OCI-LY1 (cell line): Measurements from ENCODE around the gene RPP14.

Experiments used
- H2AFZ ChIP-seq: fragments of 200-600 bp; sonication (generic), shearing (Covaris generic); 2 replicates; pipeline ENCODE4 v1.6.0; 2014; ENCODE audit warnings: antibody characterized with exemption, mild to moderate bottlenecking, low read length
- H3F3A ChIP-seq: fragments of 200-600 bp; sonication (generic), shearing (Covaris generic); 2 replicates; pipeline ENCODE4 v1.6.0; 2014; ENCODE audit warnings: mild to moderate bottlenecking, antibody characterized with exemption, low read length, moderate library complexity; ENCODE audit not compliant: insufficient read depth
- H3K27ac ChIP-seq: fragments of 200-600 bp; sonication (generic); 2 replicates; pipeline ENCODE4 v1.5.1; 2014; ENCODE audit warnings: low read length, mixed run types, mild to moderate bottlenecking, low read depth; ENCODE audit not compliant: poor library complexity, severe bottlenecking
- H3K27me3 ChIP-seq: fragments of 200-600 bp; sonication (generic); 2 replicates; pipeline ENCODE4 v1.6.0; 2014; ENCODE audit warnings: antibody characterized with exemption, mild to moderate bottlenecking, low read length, moderate library complexity; ENCODE audit not compliant: insufficient read depth
- H3K36me3 ChIP-seq: fragments of 200-600 bp; sonication (generic); 2 replicates; pipeline ENCODE4 v1.6.1; 2014; ENCODE audit warnings: mild to moderate bottlenecking, antibody characterized with exemption, low read length, moderate library complexity, mixed read lengths; ENCODE audit not compliant: insufficient read depth
- H3K4me1 ChIP-seq: fragments of 200-600 bp; sonication (generic); 2 replicates; pipeline ENCODE4 v1.5.1; 2014; ENCODE audit warnings: mild to moderate bottlenecking, low read length, moderate library complexity; ENCODE audit not compliant: insufficient read depth, severe bottlenecking
- H3K4me2 ChIP-seq: fragments of 200-600 bp; sonication (generic), shearing (Covaris generic); 2 replicates; pipeline ENCODE4 v1.6.1; 2014; ENCODE audit warnings: low read length
- H3K4me3 ChIP-seq: fragments of 200-600 bp; sonication (generic); 2 replicates; pipeline ENCODE4 v1.5.1; 2014; ENCODE audit warnings: low read length, low read depth, mild to moderate bottlenecking, mixed read lengths; ENCODE audit not compliant: poor library complexity, severe bottlenecking
- H3K79me2 ChIP-seq: fragments of 200-600 bp; shearing (Covaris generic); 2 replicates; pipeline ENCODE4 v1.6.1; 2016; ENCODE audit warnings: mixed run types, low read length, mixed read lengths; ENCODE audit not compliant: insufficient read depth
- H3K9ac ChIP-seq: fragments of 200-600 bp; sonication (generic), shearing (Covaris generic); 2 replicates; pipeline ENCODE4 v1.6.1; 2014; ENCODE audit warnings: mild to moderate bottlenecking, low read length, mixed read lengths
- H3K9me2 ChIP-seq: fragments of 200-600 bp; sonication (generic), shearing (Covaris generic); 2 replicates; pipeline ENCODE4 v1.6.1; 2014; ENCODE audit warnings: low read depth, mild to moderate bottlenecking, low read length, mixed read lengths
- H3K9me3 ChIP-seq: fragments of 200-600 bp; shearing (Covaris generic); 2 replicates; pipeline ENCODE4 v1.6.1; 2014; ENCODE audit warnings: low read length, mixed read lengths
- H4K20me1 ChIP-seq: fragments of 200-600 bp; sonication (generic), shearing (Covaris generic); 2 replicates; pipeline ENCODE4 v1.6.0; 2016; ENCODE audit warnings: mild to moderate bottlenecking, low read length; ENCODE audit not compliant: insufficient read depth
- CTCF ChIP-seq: fragments of 200-600 bp; sonication (generic), shearing (Covaris generic); IDR thresholded peaks from 2 replicates; pipeline ENCODE4 v1.5.1; 2017; ENCODE audit warnings: mild to moderate bottlenecking, antibody characterized with exemption, low read length, moderate library complexity, mixed read lengths
- EZH2 ChIP-seq: fragments of 200-600 bp; sonication (generic), shearing (Covaris generic); IDR thresholded peaks from 2 replicates; pipeline ENCODE4 v1.8.0; 2017; ENCODE audit warnings: borderline replicate concordance, mixed run types, mild to moderate bottlenecking, antibody characterized with exemption, low read length, moderate library complexity, mixed read lengths

RPP14 gene

GRCh38 chr3:58366699-58367098 is 60.7 kb downstream of the RPP14 start:
- no peaks in the 10 kb centered on the region for H3K9me3 ChIP-seq
- H3K4me2 ChIP-seq: no peak overlapping the region
- H3K27me3 ChIP-seq: no peaks in the 10 kb centered on the region
- TF ChIP-seq CTCF: no peak
- TF ChIP-seq EZH2: no peak
- H3K79me2 ChIP-seq: peaks cover 92% of the 10 kb centered on the region
- H3K9ac ChIP-seq: no peak overlapping the region
- no peaks in the 10 kb centered on the region for H3F3A ChIP-seq
- H3K36me3 ChIP-seq: peaks cover 82% of the 10 kb centered on the region
- H2AFZ ChIP-seq: no peak overlapping the region
- H3K9me2 ChIP-seq: no peaks in the 10 kb centered on the region
- peaks cover 24% of the 10 kb centered on the region for H3K4me1 ChIP-seq
- H4K20me1 ChIP-seq: no peaks in the 10 kb centered on the region
- no peak overlapping the region for H3K4me3 ChIP-seq
- H3K27ac ChIP-seq: no peak overlapping the region

- Histone ChIP-seq H3K4me3 (no peak overlapping the region), H3K27ac (no peak overlapping the region), H3K4me1 (peaks cover 11% of the 10 kb centered on the region), H3K9me3 (no peaks in the 10 kb centered on the region), H3K79me2 (peaks cover 73% of the 10 kb centered on the region), H3F3A (no peaks in the 10 kb centered on the region), H3K4me2 (no peak overlapping the region), H3K36me3 (peaks cover 85% of the 10 kb centered on the region), H4K20me1 (no peaks in the 10 kb centered on the region), H3K27me3 (no peaks in the 10 kb centered on the region), H2AFZ (no peak overlapping the region), H3K9me2 (no peaks in the 10 kb centered on the region), H3K9ac (no peak overlapping the region)
- TF ChIP-seq EZH2: no peak
- TF ChIP-seq CTCF: no peak
These were observed 63.0 kb downstream of the RPP14 start for GRCh38 chr3:58369038-58369437.
